HepG2 (cell line): ENCODE results near the gene SPRR2F. TPM values are rescaled to one million over a fixed set of nuclear protein-coding genes. Genes with fewer than 3 reads are reported as not detected.

Experiments
- ATAC-seq: fragments of 200-7000 bp; cut with Tn5 transposase; 3 replicates; pipeline ENCODE4 v1.9.1; 2020; ENCODE audit warnings: mild to moderate bottlenecking, moderate library complexity
- BruUV-seq: library from RNA; stranded (reverse); fragments of 400-500 nt; replicated peaks from 2 replicates; lab custom pipeline; 2021; lab: Mats Ljungman, UMichigan
- CTCF ChIA-PET: fragments of 300-600 bp; formaldehyde crosslinking; extraction: SDS; loops from one replicate; lab custom pipeline; 2021; ENCODE audit warnings: low total read pairs, inconsistent platforms, low intra/inter-chr PET ratio; lab: Yijun Ruan, JAX
- POLR2A ChIA-PET: fragments of 350-600 bp; sonication (Branson Sonifier 250); formaldehyde crosslinking; loops from one replicate; lab custom pipeline; 2020; ENCODE audit warnings: antibody characterized with exemption, inconsistent platforms; lab: Yijun Ruan, JAX
- DNase-seq: peaks from one replicate; pipeline ENCODE4 v3.0.0-alpha.2; 2015; ENCODE audit warnings: low spot score
- FAIRE-seq: peaks from 3 replicates; lab custom pipeline; 2011; peaks lifted over from hg19 to GRCh38; lab: Jason Lieb, UNC
- H2AFZ ChIP-seq: one replicate; pipeline ENCODE4 v1.6.1; 2011; ENCODE audit warnings: low read length, inconsistent platforms
- H3K27ac ChIP-seq: fragments of 300-600 bp; 3 replicates; pipeline ENCODE4 v1.8.0; 2011; ENCODE audit warnings: mixed run types, mild to moderate bottlenecking, mixed read lengths, low read length, inconsistent platforms; ENCODE audit not compliant: insufficient read depth; ENCODE audit errors: extremely low read length
- H3K27me3 ChIP-seq, 2 experiments: fragments of 200-600 bp in 1 of 2; 2 replicates in 1 of 2; 3 replicates in 1 of 2; pipeline versions ENCODE4 v1.6.0 to v1.8.0; 2011; ENCODE audit warnings: low read length in 2 of 2, mild to moderate bottlenecking in 2 of 2, moderate library complexity in 2 of 2, inconsistent platforms in 1 of 2; ENCODE audit not compliant: insufficient read depth in 2 of 2, control insufficient read depth in 1 of 2
- H3K36me3 ChIP-seq, 2 experiments: fragments of 200-600 bp in 1 of 2; replicated peaks in 1 of 2; 2 replicates in 1 of 2; 3 replicates in 1 of 2; pipeline versions ENCODE4 v1.5.1 to v1.8.0; 2011; ENCODE audit warnings: low read length in 2 of 2, inconsistent platforms in 1 of 2; ENCODE audit not compliant: insufficient read depth in 2 of 2, control insufficient read depth in 1 of 2
- H3K4me1 ChIP-seq: 2 replicates; pipeline ENCODE4 v1.5.1; 2012; ENCODE audit warnings: low read length, inconsistent platforms; ENCODE audit not compliant: insufficient read depth
- H3K4me2 ChIP-seq: 2 replicates; pipeline ENCODE4 v1.6.0; 2011; ENCODE audit warnings: low read depth, low read length, inconsistent platforms
- H3K4me3 ChIP-seq, 3 experiments: fragments of 200-600 bp in 1 of 3; sonication (generic), shearing (Covaris generic) in 1 of 3; replicated peaks in 1 of 3; 2 replicates each; pipeline ENCODE4 v1.5.1; 2011 to 2016; ENCODE audit warnings: low read length in 3 of 3, inconsistent platforms in 2 of 3, low read depth in 2 of 3, mild to moderate bottlenecking in 2 of 3, control low read depth in 1 of 3, mixed read lengths in 1 of 3; ENCODE audit not compliant: insufficient read depth in 1 of 3
- H3K79me2 ChIP-seq: one replicate; pipeline ENCODE4 v1.6.1; 2011; ENCODE audit warnings: low read length, inconsistent platforms; ENCODE audit not compliant: insufficient read depth
- H3K9ac ChIP-seq: 2 replicates; pipeline ENCODE4 v1.6.0; 2011; ENCODE audit warnings: mild to moderate bottlenecking, low read depth, low read length, inconsistent platforms; ENCODE audit not compliant: insufficient read depth
- H3K9me3 ChIP-seq: 2 replicates; pipeline ENCODE4 v1.5.1; 2012; ENCODE audit warnings: mild to moderate bottlenecking, low read length
- H4K20me1 ChIP-seq: 2 replicates; pipeline ENCODE4 v1.6.0; 2011; ENCODE audit warnings: inconsistent platforms, mild to moderate bottlenecking, low read length, moderate library complexity; ENCODE audit not compliant: insufficient read depth
- WGBS: methylation state at CpG from one replicate; pipeline ENCODE4 v1.1.6; 2017; ENCODE audit warnings: low lambda C conversion rate; 5-methylcytosine and 5-hydroxymethylcytosine counted together
- in situ Hi-C: cut with HindIII; loops from 2 replicates; pipeline ENCODE4 v1.10.0; 2017; ENCODE audit warnings: low pct_unique_long_range_greater_than_20kb; ENCODE audit not compliant: extremely low pct_ligation_motif_present
- intact Hi-C: fragments of 100-400 bp; cut with micrococcal nuclease; formaldehyde crosslinking; loops from one replicate; pipeline ENCODE4 v1.10.0; 2022; ENCODE audit not compliant: unreplicated experiment
- polyA plus RNA-seq, 8 experiments: library from polyadenylated mRNA; depleted of rRNA in 3 of 8; stranded (reverse) in 7 of 8; unstranded in 1 of 8; fragments of >200 nt; fragmentation: Illumina TruSeq in 4 of 8; extraction: Trizol in 4 of 8; gene quantifications; 2 replicates each; pipeline versions ENCODE4 v1.2.1 to v1.2.3, GENCODE V29; 2011 to 2016; ENCODE audit warnings: low read depth in 4 of 8, missing spikeins in 1 of 8, mixed read lengths in 1 of 8; ENCODE audit not compliant: insufficient read depth in 1 of 8
- total RNA-seq, 5 experiments: library from RNA; depleted of rRNA; stranded (reverse); fragments of >200 nt; fragmentation: Illumina TruSeq; extraction: Trizol; gene quantifications; 2 replicates each; pipeline ENCODE4 v1.2.3, GENCODE V29; 2016; ENCODE audit warnings: low read depth in 1 of 5
- TF ChIP-seq, protein P1 (sequence below): IDR thresholded peaks from 2 replicates; pipeline ENCODE4 v1.6.1; 2016; ENCODE audit warnings: low read depth, missing genetic modification reagents, missing compliant biosample characterization
- TF ChIP-seq, protein P2 (sequence below): sonication (generic); formaldehyde crosslinking; IDR thresholded peaks from 2 replicates; pipeline ENCODE4 v1.5.0; 2020; ENCODE audit warnings: missing genetic modification reagents

The SPRR2F gene
- total and polyA plus RNA-seq, 2 of the 13 experiments (the other 11 are each of a cell fraction or from before 2014, with no cell fraction given) = not detected

DNA sequence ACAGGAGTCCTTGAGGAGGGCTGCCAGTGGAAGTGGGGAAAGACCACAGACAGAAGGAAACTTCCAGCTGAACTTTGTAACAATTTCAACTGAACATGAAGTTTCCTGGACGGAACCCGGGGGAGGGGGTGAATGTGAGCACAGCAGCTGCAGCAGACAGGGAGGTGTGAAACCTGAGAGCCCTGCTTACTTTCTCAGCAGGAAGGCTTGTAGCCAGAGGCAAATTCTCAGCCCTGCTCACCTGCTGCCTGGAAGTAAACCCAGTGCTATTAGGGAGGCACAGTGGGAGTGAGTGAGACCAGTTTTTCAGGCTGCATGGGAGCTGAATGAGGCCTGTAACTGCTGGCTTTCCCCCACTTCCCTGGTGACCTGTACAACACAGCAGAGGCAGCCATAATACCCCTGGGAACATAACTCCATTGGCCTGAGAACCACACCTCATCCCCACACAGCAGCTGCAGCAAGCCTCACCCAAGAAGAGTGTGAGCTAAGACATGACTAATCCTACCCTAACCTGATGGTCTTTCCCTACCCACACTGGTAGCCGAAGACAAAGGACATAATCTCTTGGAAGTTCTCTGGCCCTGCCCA lies 9.6 kb upstream of the SPRR2F start:
- in situ Hi-C loops = no loop called here
- no peak overlapping the region for H3K4me2 ChIP-seq
- ChIA-PET CTCF (no interaction called here), POLR2A (no interaction called here)
- 28% methylated on average over 3 of the region's 3 CpGs for WGBS
- H4K20me1 ChIP-seq = no peaks in the 10 kb centered on the region
- H3K36me3 ChIP-seq = no peaks in the 10 kb centered on the region
- no peak for ATAC-seq
- FAIRE-seq = no peak
- intact Hi-C loops = no loop called here
- no peaks in the 10 kb centered on the region for H3K79me2 ChIP-seq
- TF ChIP-seq, protein P1, sequence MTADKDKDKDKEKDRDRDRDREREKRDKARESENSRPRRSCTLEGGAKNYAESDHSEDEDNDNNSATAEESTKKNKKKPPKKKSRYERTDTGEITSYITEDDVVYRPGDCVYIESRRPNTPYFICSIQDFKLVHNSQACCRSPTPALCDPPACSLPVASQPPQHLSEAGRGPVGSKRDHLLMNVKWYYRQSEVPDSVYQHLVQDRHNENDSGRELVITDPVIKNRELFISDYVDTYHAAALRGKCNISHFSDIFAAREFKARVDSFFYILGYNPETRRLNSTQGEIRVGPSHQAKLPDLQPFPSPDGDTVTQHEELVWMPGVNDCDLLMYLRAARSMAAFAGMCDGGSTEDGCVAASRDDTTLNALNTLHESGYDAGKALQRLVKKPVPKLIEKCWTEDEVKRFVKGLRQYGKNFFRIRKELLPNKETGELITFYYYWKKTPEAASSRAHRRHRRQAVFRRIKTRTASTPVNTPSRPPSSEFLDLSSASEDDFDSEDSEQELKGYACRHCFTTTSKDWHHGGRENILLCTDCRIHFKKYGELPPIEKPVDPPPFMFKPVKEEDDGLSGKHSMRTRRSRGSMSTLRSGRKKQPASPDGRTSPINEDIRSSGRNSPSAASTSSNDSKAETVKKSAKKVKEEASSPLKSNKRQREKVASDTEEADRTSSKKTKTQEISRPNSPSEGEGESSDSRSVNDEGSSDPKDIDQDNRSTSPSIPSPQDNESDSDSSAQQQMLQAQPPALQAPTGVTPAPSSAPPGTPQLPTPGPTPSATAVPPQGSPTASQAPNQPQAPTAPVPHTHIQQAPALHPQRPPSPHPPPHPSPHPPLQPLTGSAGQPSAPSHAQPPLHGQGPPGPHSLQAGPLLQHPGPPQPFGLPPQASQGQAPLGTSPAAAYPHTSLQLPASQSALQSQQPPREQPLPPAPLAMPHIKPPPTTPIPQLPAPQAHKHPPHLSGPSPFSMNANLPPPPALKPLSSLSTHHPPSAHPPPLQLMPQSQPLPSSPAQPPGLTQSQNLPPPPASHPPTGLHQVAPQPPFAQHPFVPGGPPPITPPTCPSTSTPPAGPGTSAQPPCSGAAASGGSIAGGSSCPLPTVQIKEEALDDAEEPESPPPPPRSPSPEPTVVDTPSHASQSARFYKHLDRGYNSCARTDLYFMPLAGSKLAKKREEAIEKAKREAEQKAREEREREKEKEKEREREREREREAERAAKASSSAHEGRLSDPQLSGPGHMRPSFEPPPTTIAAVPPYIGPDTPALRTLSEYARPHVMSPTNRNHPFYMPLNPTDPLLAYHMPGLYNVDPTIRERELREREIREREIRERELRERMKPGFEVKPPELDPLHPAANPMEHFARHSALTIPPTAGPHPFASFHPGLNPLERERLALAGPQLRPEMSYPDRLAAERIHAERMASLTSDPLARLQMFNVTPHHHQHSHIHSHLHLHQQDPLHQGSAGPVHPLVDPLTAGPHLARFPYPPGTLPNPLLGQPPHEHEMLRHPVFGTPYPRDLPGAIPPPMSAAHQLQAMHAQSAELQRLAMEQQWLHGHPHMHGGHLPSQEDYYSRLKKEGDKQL (CRISPR knock-in tag) = no peak
- TF ChIP-seq, protein P2, sequence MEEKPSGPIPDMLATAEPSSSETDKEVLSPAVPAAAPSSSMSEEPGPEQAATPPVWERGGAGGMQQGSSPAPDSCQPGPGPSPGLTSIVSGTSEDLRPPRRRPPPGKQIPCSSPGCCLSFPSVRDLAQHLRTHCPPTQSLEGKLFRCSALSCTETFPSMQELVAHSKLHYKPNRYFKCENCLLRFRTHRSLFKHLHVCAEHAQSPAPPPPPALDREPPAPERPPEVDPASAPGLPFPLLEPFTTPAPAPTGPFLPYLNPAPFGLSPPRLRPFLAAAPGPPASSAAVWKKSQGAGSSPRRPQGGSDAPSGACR (CRISPR knock-in tag) = no peak
- no peak overlapping the region for H3K27ac ChIP-seq
- no peaks in the 10 kb centered on the region for H3K9me3 ChIP-seq
- H2AFZ ChIP-seq = no peak overlapping the region
- DNase-seq = no peak
- no peak overlapping the region for H3K9ac ChIP-seq
- H3K4me1 ChIP-seq = no peaks in the 10 kb centered on the region
- no TSS peak for BruUV-seq
- no peaks in the 10 kb centered on the region for H3K27me3 ChIP-seq
- no peak overlapping the region for H3K4me3 ChIP-seq
